ENCODE data around the gene LCN9.

DNA sequence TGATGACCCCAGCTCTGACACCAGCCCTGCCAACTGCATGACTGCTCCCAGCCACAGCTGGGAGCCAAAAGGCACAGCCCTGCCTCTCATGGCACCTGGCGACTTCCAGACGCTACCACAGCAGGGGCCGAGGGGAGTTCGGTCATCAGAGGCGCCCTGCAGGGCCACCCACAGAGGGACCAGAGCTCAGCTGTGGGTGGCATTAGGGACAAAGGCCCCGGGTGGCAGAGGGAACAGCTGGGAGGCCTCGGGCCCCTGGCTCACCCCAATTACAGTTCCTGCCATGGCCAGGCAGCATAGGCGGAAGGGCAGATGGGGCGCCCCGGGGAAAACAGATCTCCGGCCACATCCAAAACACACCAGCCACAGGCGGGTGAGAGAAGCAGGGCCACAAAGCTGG lies 32.5 kb downstream of the LCN9 start:
- TF ChIP-seq CTCF (IDR thresholded peaks at IDR 0.05) (no peak), EZH2 (IDR thresholded peaks at IDR 0.05) (no peak)

All from neural progenitor cell (in vitro differentiated cells).